Stimulated activated CD4-positive, alpha-beta T cell treated with anti-CD3 and anti-CD28 coated beads, Interleukin-1b, Interleukin-23, amount 100 ng/mL, for 48 hours (primary cell): ENCODE data around the gene SLC9A3.

Source experiments
- DNase-seq: peaks from one replicate; pipeline ENCODE4 v3.0.0-alpha.2; 2020

The SLC9A3 gene

DNA sequence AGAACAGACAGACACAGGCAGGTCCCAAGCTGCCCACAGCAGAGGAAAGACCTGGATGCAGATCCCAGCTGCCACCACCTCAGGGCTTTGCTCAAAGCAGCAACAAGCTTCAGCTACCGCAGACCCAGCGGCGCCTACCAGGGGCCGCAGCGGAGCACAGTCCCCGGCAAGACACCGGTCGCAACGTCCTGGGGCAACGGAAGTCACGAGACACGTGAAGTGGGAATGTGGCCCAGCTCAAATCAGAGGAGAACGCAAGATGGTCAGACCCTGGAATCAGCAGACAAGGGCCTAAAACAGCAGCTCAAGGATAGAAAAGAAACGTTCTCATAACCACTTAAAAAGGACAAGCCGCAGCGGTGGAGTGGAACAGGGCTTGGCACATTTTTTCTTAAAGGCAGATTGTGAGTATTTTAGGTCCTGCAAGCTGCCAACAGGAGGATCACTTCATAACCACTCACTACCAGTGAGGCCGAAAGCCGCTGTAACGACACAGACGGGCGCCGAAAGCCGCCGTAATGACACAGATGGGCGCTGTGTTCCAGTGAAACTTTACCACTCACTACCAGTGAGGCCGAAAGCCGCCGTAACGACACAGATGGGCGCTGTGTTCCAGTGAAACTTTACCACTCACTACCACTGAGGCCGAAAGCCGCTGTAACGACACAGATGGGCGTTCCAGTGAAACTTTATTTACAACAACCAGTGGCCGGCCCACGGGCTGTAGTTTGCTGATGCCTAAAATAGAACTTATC, 21.7 kb downstream of the SLC9A3 start:
- no peak for DNase-seq

- no peak for DNase-seq
Observed at GRCh38 chr5:501831-502184, 22.4 kb downstream of the SLC9A3 start.

DNA sequence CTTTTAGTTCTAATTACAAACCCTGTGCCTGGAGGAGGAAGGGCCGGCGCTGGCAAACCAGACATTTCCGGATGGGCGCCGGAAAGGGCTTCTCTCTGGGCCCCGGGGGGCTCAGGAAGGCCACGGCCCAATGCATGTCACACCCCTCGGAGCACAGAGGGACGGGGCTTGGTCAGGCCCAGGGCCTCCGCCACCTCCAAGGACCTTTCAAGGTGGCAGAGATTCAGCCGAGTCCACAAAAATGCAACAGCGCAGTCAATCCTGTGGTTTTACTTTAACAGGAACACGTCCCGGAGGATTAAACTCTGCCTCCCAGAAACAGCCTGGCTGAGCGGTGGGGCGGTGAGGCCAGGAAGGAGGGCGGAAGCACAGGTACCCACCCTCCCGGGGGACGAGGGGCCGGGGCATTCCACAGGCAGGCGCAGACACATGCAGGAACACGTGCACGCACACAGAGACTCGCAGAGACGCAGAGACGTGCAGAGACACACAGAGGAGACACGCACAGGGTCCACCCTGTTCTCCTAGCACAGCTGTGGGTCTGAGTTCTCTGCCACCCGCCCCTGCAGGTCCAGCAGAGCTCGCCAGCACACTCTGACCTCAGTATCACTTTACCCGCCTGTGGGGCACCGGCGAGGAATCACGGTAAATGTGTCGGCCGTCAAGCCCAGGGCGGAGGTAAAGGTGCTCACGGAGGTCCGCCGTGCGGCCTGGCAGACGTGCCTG, 23.0 kb downstream of the SLC9A3 start:
- DNase-seq: no peak

- DNase-seq: no peak
Observed at GRCh38 chr5:500491-500890, 23.8 kb downstream of the SLC9A3 start.

- DNase-seq: no peak
Observed at GRCh38 chr5:499233-500209, 24.7 kb downstream of the SLC9A3 start.

DNA sequence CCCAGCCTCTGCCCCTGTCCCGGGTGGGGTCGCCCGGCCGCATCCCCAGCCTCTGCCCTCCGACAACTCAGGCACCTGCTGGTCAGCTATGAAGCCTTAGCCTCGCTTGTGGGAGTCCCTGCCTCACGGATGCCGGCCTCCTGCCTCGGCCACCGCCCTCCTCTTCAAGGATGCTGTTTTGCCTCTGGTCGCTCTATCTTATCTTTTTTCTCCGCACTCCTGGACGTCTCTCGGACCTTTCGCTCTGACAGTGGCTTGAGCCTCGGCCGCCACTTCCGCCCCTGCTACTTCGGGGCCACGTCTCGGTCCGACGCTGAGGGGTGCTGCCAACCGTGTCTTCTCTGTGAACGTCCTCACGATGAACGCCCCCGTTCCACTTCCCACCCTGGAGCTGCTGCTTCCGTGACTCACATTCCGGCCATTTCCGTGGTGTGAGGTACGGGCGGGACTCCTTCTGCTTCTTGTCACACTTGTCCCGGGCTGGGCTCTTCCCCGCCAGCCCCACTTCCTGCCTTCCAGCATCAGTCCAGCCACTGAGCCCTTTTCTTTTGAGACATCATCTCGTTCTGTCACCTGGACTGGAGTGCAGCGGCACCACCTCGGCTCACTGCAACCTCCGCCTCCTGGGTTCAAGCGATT, 26.3 kb downstream of the SLC9A3 start:
- no peak for DNase-seq

DNA sequence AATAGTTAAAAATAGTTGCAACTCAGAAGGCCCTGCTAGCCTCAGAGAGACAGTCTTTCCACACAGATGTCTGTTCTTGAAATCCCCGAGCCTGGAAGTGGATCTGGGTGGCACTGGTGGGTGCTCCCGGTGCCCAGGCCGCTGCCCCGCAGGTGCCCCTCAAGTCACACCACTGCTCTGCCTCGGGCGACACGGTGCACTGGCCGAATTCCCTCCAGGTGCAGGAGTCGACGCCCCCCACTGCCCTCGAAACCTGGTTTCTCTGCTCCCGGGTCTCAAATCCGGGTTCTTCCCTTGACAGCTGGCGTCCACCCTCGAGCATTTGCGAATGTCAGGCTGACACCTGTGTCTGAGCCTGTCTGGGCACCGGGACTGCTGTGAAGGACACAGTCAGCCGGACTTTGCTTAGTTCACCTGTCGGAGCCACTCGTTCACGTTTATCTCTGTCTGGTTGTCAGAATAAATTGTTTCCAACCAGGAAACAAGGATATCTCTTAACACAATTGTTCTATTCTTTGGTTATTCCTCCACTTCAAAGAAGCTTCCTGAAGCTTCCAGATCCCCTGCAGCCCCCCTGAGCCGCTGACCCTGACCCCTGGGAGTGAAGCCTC, 27.1 kb downstream of the SLC9A3 start:
- no peak for DNase-seq

GRCh38 chr5:496028-496427, 28.2 kb downstream of the SLC9A3 start:
- no peak for DNase-seq

DNA sequence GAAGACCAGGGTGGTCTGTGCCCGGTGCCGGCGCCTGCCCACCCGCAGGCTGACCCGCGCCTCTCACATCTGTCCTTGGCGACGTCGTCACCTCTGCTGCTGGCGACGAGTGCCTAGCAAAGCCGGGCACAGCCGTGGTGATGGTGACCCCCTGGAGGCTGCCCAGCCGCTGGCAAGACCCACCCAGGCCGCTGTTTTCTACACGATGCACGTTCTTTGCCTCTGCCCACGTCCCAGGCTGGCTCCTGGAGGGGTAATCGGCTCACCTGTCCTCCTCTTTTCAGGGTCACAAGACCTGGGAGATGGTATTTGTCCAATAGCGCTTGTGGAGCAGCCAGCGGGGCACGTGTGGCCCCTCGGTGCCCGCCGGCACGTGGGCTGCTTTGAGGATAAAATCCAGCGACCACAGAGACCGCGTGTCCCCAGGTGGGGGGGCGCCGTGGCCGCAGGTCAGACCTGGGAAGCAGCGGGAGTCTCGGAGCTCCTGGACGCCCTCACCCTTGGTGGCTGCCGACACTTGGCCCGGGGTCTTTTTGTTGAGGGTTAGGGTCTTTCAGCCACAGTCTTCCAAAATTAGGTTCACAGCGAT, 29.5 kb downstream of the SLC9A3 start:
- no peak for DNase-seq

GRCh38 chr5:493758-494157, 30.5 kb downstream of the SLC9A3 start:
- DNase-seq: no peak

DNA sequence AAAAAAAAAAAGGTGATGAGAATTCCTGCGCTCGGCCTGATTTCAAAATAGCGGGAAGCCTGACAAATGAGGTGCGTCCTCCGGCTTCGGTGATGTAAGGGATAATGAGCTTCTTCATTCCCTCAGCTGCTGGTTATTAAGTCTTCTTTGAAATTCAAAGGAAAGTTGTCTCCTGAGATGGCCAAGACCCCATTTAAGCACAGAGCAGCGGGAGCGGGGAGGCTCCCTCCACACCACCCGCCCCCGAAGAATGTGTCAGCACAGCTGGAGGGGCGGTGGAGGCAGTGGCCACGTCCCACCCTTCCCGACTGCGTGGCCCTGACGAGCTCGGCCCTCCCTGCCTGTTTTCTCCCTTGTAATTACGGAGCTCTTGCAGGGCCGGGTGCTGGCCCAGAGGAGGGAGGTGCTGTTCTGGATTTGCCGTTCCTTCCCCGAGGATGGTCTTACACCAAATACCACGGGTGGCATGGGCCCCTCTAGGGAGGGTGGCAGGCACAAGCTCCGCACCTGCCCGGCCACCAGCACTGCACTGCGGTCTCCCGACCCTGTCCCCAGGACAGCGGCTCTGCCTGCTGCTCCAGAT, 31.0 kb downstream of the SLC9A3 start:
- DNase-seq: no peak

DNA sequence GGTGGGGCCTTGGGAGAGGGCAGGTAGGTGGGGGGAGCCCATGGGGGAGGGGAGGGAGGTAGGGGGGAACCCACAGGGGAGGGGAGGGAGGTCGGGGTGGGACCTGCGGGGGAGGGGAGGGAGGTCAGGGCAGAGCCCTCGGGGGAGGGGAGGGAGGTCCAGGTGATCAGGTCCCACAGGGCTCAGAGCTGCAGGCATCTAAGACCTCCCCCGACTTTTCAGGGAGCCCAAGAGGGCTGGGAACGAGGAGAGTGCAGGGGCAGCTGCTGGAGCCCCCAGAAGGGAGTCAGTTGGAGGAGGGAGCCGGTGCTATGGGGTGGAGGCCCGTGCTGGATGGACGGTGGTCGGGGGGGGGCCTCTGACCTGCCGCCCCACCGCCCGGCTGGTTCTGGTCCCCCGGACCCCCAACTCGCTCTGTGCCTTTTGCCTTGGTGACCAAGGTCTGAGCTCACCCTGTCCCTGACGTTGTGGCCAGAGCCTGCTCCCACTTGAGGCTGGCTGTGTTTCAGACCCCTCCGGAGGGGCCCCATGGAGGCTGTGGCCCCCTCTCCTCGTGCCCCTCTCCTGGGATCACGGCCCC, 31.8 kb downstream of the SLC9A3 start:
- no peak for DNase-seq

- DNase-seq: no peak
Observed at GRCh38 chr5:491856-492155, 32.4 kb downstream of the SLC9A3 start.

DNA sequence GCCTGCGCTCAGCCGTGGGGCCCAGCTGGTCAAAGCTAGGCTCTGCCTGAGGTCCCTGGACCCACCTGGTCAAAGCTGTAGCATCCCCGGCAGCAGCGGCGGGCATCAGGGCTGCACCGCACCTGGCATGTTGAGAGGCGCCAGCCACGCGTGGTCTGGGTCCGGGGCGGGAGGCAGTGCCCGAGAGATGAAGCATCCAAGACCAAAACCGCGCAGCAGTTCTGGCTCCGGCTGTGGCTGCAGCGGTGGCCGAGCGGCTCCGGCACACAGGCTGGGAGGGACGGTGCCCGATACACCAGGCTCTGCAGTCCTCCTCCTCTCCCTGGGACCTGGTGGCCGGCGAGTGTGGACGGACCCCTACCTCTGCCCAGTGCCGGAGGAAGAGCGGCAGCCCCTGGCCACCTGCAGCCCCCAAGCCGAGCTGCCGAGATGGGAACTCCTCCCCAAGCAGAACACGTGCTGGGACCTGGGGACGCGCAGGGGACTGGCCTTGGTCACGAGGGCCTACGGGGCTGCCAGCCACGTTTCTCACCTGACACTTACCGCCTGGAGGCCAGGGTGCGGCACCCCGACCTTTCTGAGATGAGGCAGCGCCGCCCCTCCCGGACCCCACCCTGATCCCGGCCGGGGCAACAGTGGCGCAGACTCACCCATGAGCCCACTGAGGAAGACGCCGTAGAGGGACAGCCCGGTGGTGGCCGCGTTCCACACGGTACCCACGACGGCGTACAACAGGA, 33.0 kb downstream of the SLC9A3 start:
- no peak for DNase-seq

DNA sequence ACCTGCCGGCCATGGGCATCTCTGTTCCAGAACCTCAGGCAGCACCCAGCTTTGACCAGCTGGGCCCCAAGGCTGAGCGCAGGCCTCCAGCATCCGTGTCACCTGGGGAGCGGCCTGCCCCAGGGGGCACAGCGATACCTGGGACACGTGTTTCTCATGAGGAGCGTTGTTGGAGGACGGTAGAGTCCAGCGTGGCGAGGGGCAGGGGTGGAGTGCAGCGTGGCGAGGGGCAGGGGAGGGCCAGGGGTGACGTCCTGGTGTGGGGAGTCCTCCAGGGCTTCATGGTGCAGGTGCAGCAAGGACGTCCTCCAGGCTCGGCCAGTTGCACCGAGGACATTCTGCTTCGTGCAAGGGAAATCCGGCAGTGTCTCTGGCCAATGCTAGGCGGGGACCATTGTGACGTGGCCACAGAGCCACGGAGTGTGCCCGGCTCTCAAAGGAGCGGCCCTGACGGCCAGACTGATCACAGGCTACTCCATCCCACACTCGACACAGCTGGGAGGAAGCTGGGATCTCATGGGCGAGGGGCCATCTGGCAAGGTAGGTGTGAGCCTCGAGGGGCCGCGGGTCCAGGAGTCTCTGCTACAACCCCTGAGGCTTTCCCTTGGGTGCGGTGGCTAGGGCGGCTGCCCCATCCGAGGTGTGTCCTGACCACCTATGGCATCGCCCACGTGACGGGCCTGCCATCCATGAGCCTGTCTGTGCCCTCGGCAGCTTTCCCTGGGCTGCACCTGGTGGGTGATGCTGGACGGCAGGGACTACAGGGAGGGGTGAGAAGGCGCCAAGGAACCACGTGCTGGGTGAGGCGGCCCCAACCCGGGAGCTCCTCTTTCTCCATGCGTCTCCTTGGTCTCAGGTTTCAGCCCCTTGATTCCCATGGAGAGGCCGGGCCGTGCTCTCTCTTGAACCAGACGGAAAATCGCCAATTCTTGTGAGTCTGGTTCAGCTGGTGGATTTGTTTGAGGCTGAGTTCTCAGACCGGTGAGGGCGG, 33.8 kb downstream of the SLC9A3 start:
- DNase-seq: no peak

GRCh38 chr5:489689-490080, 34.6 kb downstream of the SLC9A3 start:
- no peak for DNase-seq

GRCh38 chr5:488744-489688, 35.2 kb downstream of the SLC9A3 start:
- no peak for DNase-seq

- no peak for DNase-seq
Observed at GRCh38 chr5:488241-488640, 36.0 kb downstream of the SLC9A3 start.
